Loucy (cell line): ENCODE data around the gene CCDC93.

Experiments
- EZH2phosphoT487 ChIP-seq: fragments of 200-600 bp; IDR thresholded peaks from 2 replicates; pipeline ENCODE4 v1.6.1; 2018; ENCODE audit warnings: antibody characterized with exemption, mild to moderate bottlenecking, moderate library complexity, borderline replicate concordance
- TF ChIP-seq, protein P1 (sequence below): fragments of 200-600 bp; sonication (generic); conservative IDR thresholded peaks from 2 replicates; pipeline ENCODE4 v1.5.1; 2014; ENCODE audit warnings: mild to moderate bottlenecking, antibody characterized with exemption, low read length

GRCh38 chr2:117987121-117987520 is 26.7 kb downstream of the CCDC93 start:
- TF ChIP-seq, protein P1, sequence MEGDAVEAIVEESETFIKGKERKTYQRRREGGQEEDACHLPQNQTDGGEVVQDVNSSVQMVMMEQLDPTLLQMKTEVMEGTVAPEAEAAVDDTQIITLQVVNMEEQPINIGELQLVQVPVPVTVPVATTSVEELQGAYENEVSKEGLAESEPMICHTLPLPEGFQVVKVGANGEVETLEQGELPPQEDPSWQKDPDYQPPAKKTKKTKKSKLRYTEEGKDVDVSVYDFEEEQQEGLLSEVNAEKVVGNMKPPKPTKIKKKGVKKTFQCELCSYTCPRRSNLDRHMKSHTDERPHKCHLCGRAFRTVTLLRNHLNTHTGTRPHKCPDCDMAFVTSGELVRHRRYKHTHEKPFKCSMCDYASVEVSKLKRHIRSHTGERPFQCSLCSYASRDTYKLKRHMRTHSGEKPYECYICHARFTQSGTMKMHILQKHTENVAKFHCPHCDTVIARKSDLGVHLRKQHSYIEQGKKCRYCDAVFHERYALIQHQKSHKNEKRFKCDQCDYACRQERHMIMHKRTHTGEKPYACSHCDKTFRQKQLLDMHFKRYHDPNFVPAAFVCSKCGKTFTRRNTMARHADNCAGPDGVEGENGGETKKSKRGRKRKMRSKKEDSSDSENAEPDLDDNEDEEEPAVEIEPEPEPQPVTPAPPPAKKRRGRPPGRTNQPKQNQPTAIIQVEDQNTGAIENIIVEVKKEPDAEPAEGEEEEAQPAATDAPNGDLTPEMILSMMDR = no peak
- TF ChIP-seq EZH2phosphoT487 = no peak
